Measurements from ENCODE around the gene FHIP1B. TPM values are rescaled to one million over a fixed set of nuclear protein-coding genes. Genes with fewer than 3 reads are reported as not detected.
A peak's percentile ranks its signal among the peaks of the same experiment; 100 is the strongest.

Gene FHIP1B
- total RNA-seq, 1 donor, result 15.1 TPM

DNA sequence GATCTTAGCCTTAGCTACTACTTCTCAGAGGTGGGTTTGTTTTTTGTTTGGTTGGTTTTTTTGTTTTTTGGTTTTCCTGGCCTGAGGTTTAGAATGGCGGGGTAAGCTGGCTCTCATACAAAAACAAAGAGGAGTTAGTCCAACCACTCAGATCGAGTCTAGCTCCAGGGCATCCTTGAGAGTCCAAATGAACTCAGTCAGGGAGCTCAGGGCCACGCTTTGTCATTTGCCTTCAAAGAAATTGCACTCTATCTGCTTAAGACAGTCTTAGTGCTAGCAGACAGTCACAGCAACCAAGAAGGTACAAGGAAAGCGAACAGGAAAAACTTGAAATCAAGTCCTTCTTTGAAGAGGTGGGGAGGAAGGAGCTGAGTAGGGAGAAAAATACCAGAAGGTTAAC, 17.9 kb downstream of the FHIP1B start:
- no peak overlapping the region for H3K4me3 ChIP-seq (ENCODE audit: low read depth, low read length)
- TF ChIP-seq CTCF (IDR thresholded peaks at IDR 0.05; ENCODE audit: insufficient read depth, low read depth, low read length), result no peak
- DNase-seq (ENCODE audit: low read depth), result no peak

GRCh38 chr11:6214530-6214929, 19.9 kb downstream of the FHIP1B start:
- DNase-seq (ENCODE audit: low read depth), result no peak
- TF ChIP-seq CTCF (IDR thresholded peaks at IDR 0.05; ENCODE audit: insufficient read depth, low read depth, low read length), result no peak
- H3K4me3 ChIP-seq (ENCODE audit: low read depth, low read length), result no peak overlapping the region

DNA sequence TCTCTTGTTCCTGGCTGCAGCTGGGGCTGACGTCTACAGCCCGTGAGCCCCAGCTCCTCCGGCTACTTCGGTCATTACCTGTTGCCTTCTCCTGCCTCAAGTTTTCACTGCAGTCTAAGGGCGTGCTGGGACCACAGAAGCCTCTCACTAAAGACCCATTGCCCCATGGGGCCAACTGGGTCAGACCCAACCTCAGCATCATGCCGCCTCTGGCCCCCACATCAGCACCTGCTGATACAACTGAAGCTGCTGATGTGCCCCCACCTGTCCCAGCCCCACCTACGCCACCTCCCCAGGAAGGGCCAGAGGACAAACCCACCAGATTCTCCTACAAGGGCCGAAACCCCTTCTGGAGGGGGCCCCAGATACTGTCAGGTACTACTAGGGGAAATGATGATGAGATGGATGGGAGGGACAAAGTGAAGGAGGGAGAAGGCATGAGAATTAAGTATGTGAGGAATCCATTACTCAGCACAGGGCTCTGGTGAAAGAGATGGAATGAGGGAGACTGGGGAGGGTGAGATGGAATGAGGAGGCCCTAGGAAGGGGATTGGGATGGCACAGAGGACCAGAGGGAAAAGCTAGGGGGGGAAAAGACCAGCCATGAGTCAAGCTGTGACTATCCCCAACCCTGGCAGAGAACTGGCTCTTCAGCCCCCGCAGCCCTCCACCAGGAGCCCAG, 24.0 kb downstream of the FHIP1B start:
- H3K4me3 ChIP-seq (ENCODE audit: low read depth, low read length), result no peak overlapping the region
- no peak for DNase-seq (ENCODE audit: low read depth)
- no peak for TF ChIP-seq CTCF (IDR thresholded peaks at IDR 0.05; ENCODE audit: insufficient read depth, low read depth, low read length)

DNA sequence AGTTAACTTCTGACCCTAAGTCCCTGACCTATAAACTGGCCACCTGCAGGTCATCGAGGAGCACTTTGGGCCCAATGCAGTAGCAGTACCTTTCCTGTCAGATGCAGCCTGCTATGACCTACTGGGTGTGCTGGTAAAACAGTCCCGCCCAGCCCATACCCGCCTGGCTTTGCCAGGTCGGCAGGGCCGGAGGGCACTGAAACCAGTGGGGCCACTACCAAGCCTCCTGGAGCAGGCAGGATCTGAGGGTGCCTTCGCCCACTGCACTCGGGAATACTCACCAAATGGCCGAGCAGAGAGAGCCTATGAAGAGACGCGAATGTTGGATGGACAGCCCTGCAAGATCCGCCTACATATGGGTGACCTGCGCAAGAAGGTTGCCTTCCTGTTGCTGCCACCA, 24.6 kb downstream of the FHIP1B start:
- DNase-seq (ENCODE audit: low read depth), result no peak
- no peak for TF ChIP-seq CTCF (IDR thresholded peaks at IDR 0.05; ENCODE audit: insufficient read depth, low read depth, low read length)
- no peak overlapping the region for H3K4me3 ChIP-seq (ENCODE audit: low read depth, low read length)

DNA sequence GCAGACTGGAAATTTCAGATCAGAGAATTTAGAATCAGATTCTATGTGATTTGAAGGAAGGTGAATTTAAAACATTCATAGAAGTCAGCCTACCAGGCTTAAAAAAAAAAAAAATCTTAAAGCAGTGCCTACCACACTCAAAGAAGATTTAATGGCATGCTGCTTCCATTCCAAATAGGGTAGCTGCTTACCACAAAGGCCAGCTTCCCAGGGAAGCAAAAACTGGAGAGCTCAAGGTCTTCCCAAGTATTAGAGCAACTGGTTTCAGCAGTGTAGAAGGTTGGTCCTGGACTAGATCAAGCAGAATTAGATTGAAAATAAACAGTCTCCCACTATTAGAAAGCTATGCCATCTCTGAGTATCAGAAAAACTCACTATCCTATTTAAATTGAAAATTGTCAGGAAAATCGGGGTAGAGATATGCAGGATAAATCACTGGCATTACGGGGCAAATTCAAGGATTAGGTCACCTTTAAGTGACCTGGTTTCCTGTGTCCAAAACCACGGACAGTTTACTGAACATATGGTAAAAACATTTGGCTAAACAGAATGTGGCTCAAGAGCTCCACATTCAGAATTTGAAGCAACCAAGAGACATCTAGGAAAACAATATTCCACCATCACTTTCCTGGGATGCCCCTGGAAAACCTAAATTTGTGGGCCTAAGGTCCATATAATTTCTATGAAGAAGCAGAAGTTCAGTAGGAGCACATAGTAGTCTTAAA, 27.8 kb downstream of the FHIP1B start:
- TF ChIP-seq CTCF (IDR thresholded peaks at IDR 0.05; ENCODE audit: insufficient read depth, low read depth, low read length), result no peak
- DNase-seq (ENCODE audit: low read depth), result peak; percentile 43

GRCh38 chr11:6205366-6205765, 29.1 kb downstream of the FHIP1B start, which contains the start of gene C11orf42:
TSS of gene C11orf42 (plus strand) at chr11:6205557. CDS start at chr11:6205616, 59 bp downstream.
- no peak for TF ChIP-seq CTCF (IDR thresholded peaks at IDR 0.05; ENCODE audit: insufficient read depth, low read depth, low read length)
- H3K4me3 ChIP-seq (ENCODE audit: low read depth, low read length), result no peak within 1 kb of the TSS
- no peak for DNase-seq (ENCODE audit: low read depth)

More for the DNA sequence above, 27.8 kb downstream of the FHIP1B start:
- H3K4me3 ChIP-seq (ENCODE audit: low read depth, low read length), result no peak overlapping the region
